Stimulated activated CD4-positive, alpha-beta T cell treated with anti-CD3 and anti-CD28 coated beads, Interleukin-12 subunit alpha, Interleukin-12 subunit beta, amount 100 ng/mL, for 24 hours (primary cell): Measurements from ENCODE around the gene TRIP13.
"Not testable (repeated sequence)": the region's sequence is repeated elsewhere in the genome, so short reads cannot be mapped to it uniquely, and the experiment has no call there.

Experiments
- DNase-seq, 2 experiments: peaks; one replicate each; pipeline ENCODE4 v3.0.0-alpha.2; 2020; ENCODE audit warnings: low read depth in 2 of 2

The TRIP13 gene

GRCh38 chr5:918717-919116 is 26.0 kb downstream of the TRIP13 start:
- DNase-seq, result not testable (repeated sequence)

GRCh38 chr5:919356-920000 is 26.8 kb downstream of the TRIP13 start:
- no peak for DNase-seq

- no peak for DNase-seq
These were observed 27.6 kb downstream of the TRIP13 start for GRCh38 chr5:920321-920720.

- DNase-seq, result no peak
These were observed 29.1 kb downstream of the TRIP13 start for GRCh38 chr5:921456-922435.

GRCh38 chr5:922436-923280 is 30.0 kb downstream of the TRIP13 start:
- DNase-seq, result no peak

GRCh38 chr5:923281-923873 is 30.7 kb downstream of the TRIP13 start:
- DNase-seq, result peak; percentile 35 to 61

- DNase-seq, result no peak
These were observed 33.9 kb downstream of the TRIP13 start for GRCh38 chr5:926417-927171.

- no peak for DNase-seq
These were observed 34.7 kb downstream of the TRIP13 start for GRCh38 chr5:927172-928015.

- DNase-seq, result not testable (repeated sequence)
These were observed 36.5 kb downstream of the TRIP13 start for GRCh38 chr5:929182-929581.

GRCh38 chr5:929596-929995 is 36.9 kb downstream of the TRIP13 start:
- no peak for DNase-seq

- DNase-seq, result no peak
These were observed 38.2 kb downstream of the TRIP13 start for GRCh38 chr5:930866-931265.

- DNase-seq, result no peak
These were observed 39.0 kb downstream of the TRIP13 start for GRCh38 chr5:931570-932145.

- no peak for DNase-seq
These were observed 39.5 kb downstream of the TRIP13 start for GRCh38 chr5:932151-932627.

GRCh38 chr5:932628-933250 is 40.1 kb downstream of the TRIP13 start:
- no peak for DNase-seq

GRCh38 chr5:933251-933861 is 40.7 kb downstream of the TRIP13 start:
- no peak for DNase-seq

GRCh38 chr5:933951-934350 is 41.3 kb downstream of the TRIP13 start:
- not testable (repeated sequence) for DNase-seq

- DNase-seq, result not testable (repeated sequence)
These were observed 41.8 kb downstream of the TRIP13 start for GRCh38 chr5:934381-934967.

GRCh38 chr5:935510-936084 is 42.9 kb downstream of the TRIP13 start:
- no peak for DNase-seq
